GM18858 (cell line): ENCODE measurements around the gene GINS2.

Experiments
- ATAC-seq: cut with Tn5 transposase; IDR thresholded peaks from one replicate; pipeline ENCODE4 v1.9.1; 2021; ENCODE audit not compliant: unreplicated experiment

Gene GINS2

DNA sequence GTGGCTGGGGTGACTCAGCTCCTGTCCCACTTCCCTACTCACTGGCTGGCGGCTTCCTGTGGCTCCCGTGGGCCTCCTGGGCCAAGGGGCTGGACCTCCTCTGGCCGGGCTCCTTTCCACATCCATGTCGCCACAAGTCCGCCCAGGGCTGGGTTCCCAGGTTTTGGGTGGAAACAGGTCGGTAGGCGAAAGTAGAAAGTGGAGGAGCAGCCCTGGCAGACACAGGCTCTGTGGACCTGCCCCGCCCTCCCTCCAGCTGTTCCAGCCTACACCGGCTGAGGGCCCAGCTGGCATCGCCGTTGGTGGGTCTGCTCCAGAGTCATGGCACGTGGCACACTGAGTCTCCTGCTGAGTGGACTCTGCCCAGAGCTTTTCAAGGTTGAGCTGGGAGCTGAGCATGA is 47.0 kb downstream of the GINS2 start:
- no peak for ATAC-seq

DNA sequence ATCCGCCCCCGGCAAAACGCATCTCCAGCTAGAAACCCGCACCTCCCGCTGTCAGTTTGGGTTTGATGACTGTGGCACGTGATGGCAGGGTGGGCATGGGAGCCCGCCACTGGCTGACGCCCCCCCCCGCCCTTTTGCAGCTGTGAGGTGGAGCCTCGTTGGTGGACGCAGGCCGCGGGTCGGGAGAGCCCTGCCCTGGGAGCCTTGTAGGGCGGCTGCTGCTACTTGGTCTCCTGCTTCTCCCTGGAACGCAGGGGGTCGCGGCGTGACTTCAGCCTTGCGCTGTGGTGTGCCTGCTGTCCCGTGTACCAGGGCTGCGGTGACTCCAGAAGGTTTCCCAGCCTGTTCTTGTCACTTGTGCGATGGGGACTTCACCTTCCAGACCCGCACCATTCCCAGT is 47.4 kb downstream of the GINS2 start:
- ATAC-seq = no peak

DNA sequence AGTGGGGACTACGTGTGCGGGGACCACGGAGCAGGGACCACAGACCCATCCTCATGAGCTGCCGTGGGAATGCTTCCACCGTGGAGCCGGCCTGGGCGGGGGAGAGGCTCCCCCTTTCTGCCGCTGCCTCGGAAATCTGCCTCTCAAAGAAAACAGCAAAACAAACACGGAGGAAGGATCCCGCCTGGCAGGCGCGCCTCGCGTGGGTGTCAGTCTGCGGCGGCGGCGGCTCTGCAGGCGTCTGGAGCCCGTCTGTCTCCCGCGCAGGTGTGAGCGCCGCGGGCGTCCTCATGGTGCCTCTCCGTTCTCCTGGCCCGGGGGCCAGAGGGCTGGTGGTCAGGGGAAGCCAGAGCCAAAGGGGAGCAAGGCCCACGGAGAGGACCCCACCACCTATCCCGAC is 48.2 kb downstream of the GINS2 start:
- no peak for ATAC-seq

DNA sequence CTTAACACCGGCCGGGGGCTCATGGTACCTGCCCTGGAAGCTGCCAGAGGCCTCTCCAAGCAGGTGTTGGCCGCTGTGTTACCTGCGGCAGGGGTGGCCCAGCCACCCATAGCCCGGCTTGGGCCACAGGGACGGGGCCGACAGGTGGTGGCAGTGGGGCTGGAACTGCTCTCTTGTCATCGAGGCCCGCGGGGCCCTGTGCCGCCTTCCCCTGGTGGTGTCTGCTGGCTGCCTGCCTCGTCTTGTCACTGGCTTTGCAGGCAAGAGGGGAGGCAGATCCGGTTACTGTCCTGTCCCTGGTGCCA is 48.5 kb downstream of the GINS2 start:
- ATAC-seq = no peak

DNA sequence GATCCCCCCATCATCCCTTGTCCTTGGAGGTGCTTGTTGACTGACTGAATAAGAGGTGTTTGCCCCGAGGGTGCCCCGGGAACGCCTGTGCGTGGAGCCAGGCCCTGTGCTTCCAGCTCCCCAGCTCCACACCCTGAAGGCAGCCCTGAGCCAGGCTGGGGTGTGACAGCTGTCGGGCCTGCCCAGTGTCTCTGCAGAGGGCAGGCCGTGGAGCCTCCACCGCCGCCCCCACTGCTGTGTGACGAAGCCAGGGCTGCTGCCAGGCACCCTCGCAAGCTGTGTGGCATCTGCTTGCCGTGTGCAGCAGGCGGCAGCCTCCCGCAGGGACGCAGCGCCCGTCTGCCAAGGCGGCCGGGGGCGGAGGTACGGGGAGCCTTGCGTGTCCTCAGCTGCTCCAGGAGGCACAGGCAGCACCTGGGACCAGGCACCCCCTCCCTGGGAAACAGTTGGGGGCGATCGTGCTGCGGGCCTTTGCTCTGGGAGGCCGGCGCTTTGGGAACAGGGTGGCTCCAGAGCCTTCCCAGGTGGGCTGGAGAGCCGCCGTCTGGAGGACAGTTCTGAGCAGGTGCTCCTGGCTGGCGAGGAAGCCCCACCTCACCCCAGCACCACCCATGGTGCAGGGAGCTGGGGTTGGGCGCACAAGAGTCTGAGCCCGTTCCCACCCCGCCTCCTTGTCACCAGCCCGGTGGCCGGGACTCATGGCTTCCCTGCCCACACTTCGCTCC is 49.1 kb downstream of the GINS2 start:
- no peak for ATAC-seq

DNA sequence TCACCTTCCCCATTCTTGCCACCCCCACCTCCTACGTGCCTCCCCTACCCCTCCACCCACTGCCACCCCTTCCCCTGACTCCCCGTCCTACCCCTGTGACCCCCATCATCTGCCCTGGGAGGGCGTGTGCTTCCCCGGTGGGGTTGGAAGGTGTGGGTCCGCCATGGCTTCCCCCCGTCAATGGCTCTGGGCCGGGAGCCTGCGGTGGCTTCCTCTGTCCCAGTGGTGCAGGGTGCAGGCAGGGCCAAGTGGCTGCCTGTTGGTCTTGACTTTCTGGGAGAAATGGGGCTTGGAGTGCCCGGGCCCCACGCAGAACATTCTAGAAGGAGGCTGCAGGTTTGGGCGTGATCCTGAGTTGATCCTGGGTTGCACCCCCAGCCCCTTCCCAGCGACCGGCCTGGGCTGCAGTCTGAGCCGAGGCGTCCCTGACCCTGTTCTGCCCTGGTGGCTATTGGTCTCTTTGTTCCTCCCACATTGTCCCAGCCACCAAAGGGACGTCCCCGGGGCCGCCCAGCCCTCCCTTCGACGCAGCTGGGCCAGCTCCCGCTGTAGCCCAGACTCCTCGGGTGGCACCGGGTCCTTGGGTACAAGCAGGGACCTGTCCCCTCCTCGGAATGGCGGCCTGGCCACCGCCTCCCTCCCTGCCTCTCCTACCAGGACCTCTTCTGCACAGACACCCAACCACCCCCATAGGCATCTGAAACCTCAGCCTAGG is 49.9 kb downstream of the GINS2 start:
- no peak for ATAC-seq

DNA sequence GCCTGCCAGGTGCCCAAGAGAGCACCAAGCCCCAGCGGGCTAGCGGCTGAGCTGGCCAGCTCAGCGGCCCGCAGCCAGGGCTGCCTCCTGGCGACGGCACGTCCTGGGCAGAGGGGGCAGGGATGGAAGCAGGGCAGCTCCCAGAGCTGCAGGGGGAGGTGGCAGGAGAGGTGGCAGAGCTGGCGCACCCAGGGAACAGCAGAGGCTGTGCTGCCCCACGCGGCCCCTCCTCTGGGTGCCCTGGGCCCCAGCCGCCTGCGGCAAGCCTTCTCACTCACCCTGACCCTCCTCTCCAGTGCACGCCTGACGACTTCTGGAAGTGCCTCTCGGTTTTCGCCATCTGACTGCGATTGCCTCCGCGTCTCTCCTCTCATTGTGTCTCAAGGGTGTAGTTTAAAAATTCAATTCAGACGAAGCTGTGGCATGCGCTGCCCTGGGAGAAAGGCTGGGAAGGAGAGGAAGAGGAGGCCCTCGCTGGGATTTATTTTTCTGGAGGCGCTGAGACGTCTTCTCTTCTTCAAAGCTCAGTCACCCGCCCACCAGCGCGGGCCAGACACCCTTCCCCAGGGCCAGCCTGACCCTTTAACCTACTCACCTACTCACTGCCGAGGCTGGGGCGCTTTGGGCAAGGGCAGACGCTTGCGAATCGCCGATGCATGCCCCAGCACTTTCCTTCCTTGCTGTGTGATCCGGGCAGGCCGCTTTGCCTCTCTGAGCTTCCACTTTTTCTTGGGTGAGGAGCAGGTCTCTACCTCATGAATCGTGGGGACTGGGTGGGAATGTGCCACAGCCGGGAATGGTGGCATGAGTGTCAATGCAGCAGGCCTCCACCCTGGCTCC is 50.7 kb downstream of the GINS2 start:
- ATAC-seq = no peak

DNA sequence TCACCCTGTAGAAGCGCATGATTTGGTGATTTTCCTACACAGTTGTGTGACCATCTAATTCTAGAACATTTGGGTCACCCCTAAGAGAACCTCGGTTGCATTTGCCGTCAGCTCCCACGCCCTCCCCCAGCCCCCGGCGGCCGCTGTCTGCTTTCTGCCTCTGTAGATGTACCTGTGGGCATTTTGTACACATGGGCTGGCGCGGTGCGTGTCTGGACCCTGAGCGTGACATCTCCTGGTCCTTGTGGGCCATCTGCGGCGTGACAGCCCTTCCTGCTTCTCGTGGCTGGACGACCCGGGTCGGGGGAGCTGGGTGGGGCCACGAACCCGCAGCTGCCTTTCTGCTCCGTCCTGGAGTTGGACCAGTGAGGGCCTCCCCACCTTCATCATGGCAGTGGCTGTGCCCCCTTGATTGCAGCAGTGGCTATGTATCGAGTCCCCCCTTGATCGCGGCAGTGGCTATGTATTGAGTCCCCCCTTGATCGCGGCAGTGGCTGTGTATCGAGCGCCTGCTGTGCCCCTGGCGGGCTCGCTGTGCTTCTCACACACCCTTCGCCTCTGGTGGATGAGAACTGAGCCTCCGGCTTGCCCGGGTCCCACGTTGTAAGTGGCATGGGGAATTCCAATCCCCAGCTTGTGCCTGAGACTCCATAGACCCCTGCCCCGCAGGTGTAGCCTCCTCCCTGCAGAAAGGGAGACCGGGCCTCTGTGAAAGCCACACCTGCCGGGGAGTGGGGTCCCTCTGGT is 51.5 kb downstream of the GINS2 start:
- no peak for ATAC-seq

DNA sequence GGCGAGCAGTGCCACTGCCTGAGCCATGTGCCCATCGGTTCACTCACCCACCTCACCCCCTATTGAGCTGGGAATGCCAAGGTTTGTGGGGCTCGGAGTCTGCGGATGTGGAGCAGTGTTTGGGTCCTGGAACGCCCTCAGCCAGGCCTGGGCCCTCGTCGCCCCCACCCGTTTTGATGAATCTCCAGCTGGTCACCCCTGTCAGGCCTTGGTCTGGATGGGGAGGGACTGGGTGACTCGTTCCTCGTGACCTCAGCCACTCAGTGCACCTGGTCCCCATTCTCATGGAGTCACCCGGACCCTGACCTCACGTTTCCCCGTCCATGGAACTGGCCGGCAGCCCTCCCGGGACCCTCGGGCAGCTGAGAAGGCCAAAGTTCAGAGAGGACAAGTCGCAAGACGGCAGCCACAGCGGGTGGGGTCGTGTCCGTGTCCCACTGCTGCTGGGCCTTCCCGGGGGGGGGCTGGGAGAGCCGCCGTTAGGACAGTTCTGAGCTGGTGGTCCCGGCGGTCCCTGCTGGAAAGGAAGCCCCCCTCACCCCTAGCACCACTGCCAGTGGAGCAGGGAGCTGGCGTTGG is 52.4 kb downstream of the GINS2 start:
- ATAC-seq = no peak

DNA sequence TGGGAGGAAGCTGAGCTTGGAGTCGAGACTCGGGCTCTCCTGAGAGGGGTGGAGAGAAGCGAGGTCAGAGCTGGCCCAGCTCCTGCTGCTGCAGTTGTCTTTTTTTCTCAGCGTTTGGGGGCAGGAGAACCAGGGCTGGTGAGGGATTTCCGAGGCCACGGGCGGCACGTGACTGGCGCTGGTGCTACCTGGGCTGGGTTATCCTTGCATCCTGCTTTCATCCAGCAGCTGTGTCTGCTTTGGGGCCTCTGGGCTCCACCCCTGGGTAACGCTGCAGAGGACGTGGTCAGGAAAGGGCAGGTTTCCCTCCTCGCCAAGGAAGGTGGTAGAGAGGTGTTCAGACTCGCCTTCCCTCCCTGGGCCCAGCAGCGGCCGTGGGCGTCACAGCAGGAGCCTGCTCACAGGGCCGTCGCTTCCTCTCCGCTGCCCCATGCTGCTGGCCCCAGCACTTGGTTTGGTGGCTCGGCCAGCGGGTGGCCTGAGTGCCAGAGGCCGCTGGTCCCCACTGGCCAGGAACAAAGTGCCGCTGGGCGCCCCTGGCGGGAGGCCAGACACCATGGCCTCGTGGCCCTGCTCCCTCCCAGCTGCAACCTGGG is 53.1 kb downstream of the GINS2 start:
- no peak for ATAC-seq

DNA sequence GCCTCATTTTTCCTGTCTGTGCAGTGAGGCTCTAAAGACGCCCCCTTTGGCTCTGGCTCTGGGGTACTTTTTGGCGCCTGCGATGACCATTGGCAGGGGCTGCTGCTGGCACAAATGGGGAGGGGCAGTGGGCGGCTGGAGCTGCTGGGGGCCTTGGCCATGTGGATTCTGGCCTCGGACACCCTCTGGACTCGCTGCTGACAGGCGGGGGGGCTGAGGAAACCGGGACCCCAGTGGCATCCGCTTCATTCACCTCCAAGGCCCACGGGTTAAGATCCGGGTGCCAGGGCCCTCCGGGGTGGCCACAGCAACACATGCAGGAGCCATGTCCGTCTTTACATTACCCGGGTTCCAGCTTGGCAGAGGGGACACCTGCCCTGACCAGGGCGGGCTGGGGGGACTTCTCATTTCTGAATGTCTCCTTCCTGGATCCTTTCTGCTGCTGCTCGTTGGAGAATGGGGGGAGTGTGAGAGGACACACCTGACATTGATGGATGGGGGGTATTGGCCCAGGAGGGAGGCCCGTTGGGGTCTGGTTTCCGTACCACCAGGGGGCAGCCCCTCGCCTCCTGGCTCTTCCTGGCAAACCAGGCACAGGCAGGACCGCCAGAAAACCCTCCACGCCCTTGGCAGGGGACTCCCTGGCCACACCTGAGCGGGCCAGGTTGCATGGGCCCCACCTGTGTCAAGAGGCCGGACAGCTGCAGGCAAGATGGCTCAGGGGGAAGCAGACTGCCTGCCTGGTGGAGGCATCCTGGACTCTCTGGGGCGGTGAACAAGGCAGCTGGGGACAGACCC is 53.8 kb downstream of the GINS2 start:
- ATAC-seq = no peak

DNA sequence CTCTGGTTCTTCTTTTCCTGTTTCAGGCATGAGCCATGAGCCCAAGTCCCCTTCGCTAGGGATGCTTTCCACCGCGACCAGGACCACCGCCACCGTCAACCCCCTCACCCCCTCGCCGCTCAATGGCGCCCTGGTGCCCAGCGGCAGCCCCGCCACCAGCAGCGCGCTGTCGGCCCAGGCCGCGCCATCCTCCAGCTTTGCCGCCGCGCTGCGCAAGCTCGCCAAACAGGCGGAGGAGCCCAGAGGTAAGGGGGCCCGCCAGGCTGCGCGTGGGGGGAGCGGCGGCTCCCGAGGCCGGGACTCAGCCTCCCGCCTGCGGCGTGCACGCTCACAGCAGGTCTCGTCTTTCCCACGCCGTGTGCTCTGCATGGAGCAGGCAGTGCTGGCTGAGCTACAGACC is 54.9 kb downstream of the GINS2 start:
- no peak for ATAC-seq

DNA sequence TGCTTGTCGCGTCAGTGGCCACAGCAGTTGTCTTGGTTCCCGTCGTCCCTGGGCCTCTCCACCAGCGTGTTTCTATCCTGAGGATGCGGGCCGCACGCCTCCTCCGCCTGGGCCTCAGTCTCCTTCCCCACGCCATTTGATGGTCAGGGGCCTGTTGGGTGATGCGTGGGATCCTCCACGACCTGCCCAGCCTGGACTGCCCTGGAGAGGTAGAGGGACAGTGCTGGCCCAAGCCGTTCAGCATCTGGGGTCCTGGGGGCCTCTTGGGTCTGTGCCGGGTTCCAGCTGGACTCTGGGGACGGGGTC is 55.4 kb downstream of the GINS2 start:
- ATAC-seq = no peak

DNA sequence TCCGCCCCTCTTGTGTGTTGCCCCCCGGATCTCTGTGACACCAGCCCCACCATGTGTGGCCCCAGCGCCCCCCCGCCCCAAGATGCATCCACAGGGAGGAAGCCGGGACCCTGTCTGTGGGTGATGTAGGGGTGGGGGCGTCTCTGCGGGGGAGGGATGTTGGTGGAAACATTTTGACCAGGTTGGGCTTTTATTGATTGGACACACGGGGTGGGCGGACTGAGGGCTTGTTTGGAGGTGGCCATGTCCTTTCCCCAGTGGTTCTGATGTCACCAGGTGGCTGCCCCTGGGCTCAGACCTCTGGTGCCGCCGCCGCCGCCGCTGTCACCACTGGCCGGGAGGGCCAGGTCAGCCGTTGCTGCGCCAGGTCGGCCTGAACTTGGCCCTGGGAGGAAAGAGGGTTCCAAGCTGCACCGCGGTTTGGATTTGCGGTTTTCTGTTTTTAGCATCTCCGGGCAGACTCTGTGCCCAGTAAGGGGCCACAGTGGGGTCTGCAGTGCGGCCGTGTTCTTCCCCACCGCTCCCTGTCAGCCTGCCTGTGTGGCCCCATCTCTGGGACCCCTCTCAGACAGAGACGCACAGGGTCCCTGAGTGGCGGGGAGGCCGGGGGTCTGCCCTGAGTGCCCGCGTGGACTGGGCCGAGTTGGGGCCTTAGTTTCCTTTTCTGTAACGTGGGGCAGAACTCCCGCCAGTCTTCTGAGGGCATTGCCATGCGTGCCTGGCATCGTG is 55.9 kb downstream of the GINS2 start:
- no peak for ATAC-seq

DNA sequence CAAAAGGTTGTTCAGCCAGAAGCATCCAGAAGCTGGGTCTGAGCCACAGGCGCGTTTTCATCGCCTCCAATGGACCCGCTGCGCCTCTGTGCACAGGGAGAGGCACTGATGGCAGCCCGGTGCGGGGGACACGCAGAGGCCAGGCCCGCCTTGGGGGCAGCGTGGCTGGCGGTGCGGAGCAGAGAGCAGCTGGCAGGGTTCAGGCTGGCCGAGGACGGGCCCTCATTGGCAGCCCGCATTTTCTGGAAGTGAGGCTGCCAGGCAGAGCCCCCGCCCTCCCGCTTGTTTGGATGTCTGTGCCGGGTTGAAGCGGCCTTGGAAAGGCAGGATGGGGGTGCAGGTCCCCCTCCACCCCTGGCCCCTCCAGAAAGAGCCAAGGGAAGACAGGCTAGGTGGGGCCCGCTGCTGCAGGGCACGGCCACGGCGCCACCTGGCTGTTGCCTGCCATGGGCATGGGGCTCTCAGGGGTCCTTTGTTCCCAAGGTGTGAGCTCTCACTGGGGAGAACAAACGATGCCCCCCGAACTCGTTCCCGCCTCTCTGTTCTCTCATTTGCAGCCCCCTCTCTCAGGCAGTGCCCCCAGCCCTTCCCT is 56.9 kb downstream of the GINS2 start:
- ATAC-seq = no peak

DNA sequence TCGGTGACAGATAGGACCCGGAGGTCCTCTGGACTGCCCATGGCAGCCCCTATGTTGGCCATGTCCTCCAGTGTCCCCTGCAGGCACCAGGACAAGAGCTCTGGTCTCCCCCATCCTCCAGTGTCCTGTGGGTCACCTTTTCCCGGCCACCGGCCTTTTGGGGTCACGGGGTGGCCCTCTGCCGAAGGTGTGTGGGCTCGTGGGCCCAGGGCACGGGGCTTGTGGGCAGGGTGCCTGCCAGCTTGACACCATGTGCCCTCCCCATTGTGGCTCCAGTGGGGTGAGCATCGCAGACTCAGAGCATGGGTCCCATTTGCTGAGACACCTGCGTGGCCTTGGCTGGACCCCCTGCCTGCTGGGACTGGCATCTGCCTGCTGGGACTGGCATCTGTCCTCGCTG is 57.5 kb downstream of the GINS2 start:
- ATAC-seq = no peak

DNA sequence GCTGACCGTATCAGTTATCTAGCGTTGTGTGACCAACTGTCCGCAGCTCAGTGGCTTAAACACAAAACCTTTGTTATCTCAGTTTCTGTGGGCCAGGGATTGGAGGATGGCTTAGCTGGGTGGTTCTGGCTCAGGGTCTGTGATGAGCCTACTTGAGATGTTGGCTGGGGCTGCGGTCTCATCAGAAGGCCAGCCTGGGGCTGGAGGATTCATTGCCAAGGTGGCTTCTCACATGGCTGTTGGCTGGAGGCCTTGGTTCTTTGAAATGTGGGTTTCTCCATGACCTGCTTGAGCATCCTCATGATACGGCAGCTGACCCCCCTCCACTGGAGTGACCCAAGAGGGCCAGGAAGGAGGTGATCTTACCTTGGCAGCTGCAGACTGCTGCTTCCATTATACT is 58.9 kb downstream of the GINS2 start:
- ATAC-seq = no peak

DNA sequence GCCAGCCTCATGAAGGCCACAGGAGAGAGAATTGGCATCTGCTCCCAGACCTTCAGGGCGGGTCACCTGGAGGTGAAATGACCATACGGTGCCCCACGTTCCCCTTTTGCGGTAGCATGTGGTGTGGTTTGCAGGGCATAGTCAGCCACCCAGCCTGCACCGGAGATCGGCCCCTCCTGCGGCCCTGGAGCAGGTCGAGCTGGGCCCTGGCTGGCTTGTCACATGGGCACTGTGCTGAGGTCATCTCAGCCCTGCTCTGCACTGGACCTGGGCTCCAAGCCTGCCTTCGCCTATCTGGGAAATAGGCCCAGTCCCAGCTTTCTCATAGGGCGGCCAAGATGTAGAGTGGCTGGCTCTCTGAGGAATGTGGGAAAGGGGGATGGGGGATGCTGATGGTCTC is 59.4 kb downstream of the GINS2 start:
- no peak for ATAC-seq

DNA sequence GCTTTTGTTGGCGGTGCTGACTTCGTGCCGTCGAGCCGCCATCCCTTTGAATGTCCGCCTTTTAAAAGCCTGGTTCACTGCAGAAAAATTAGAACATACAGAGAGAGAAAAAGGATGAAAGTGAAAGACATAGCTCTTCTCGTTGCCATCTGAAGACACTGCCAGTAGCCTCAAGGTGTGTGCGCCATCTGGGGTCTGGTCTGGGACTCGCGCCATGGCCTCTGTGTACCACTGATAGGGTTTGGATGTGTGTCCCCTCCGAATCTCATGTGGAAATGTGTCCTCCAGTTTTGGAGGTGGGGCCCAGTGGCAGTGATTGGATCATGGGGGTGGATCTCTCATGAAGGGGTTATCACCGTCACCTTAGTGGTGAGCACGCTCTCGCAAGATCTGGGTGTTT is 60.1 kb downstream of the GINS2 start:
- no peak for ATAC-seq
